ENCODE results near the gene MTR.
A peak's percentile ranks its signal among the peaks of the same experiment; 100 is the strongest.
"Not testable (repeated sequence)": the region's sequence is repeated elsewhere in the genome, so short reads cannot be mapped to it uniquely, and the experiment has no call there.

The MTR gene

GRCh38 chr1:236896716-236897115 is 101.6 kb downstream of the MTR start:
- DNase-seq: no peak

- DNase-seq: peak in 1 of 51 donors; percentile 11
Observed at GRCh38 chr1:236904892-236905741, 110.0 kb downstream of the MTR start.

- no peak for DNase-seq
Observed at GRCh38 chr1:236907205-236907604, 112.1 kb downstream of the MTR start.

GRCh38 chr1:236908669-236909068 is 113.6 kb downstream of the MTR start:
- DNase-seq: no peak

- DNase-seq: not testable (repeated sequence)
Observed at GRCh38 chr1:236911047-236911446, 116.0 kb downstream of the MTR start.

GRCh38 chr1:236913371-236914037 is 118.4 kb downstream of the MTR start:
- no peak for DNase-seq

- no peak for DNase-seq
Observed at GRCh38 chr1:236914375-236914774, 119.3 kb downstream of the MTR start.

- no peak for DNase-seq
Observed at GRCh38 chr1:236916131-236916800, 121.2 kb downstream of the MTR start.

- no peak for DNase-seq
Observed at GRCh38 chr1:236917448-236917847, 122.4 kb downstream of the MTR start.

GRCh38 chr1:236920286-236920894 is 125.3 kb downstream of the MTR start:
- no peak for DNase-seq

GRCh38 chr1:236921610-236922009 is 126.5 kb downstream of the MTR start:
- no peak for DNase-seq

- no peak for DNase-seq
Observed at GRCh38 chr1:236922190-236922589, 127.1 kb downstream of the MTR start.

- DNase-seq: no peak
Observed at GRCh38 chr1:236925386-236925785, 130.3 kb downstream of the MTR start.

GRCh38 chr1:236930503-236930902 is 135.4 kb downstream of the MTR start:
- DNase-seq: no peak

- peak in 2 of 51 donors; percentile 3 to 48 for DNase-seq
Observed at GRCh38 chr1:236938760-236939159, 143.7 kb downstream of the MTR start.

- DNase-seq: no peak
Observed at GRCh38 chr1:236942431-236942830, 147.3 kb downstream of the MTR start.

GRCh38 chr1:236944556-236944955 is 149.5 kb downstream of the MTR start:
- no peak for DNase-seq

GRCh38 chr1:236945002-236945401 is 149.9 kb downstream of the MTR start:
- no peak for DNase-seq

GRCh38 chr1:236947794-236948193 is 152.7 kb downstream of the MTR start:
- DNase-seq: no peak

GRCh38 chr1:236948381-236948780 is 153.3 kb downstream of the MTR start:
- DNase-seq: no peak

GRCh38 chr1:236948996-236949395 is 153.9 kb downstream of the MTR start:
- no peak for DNase-seq

- DNase-seq: no peak
Observed at GRCh38 chr1:236950365-236950764, 155.3 kb downstream of the MTR start.

Data from hypothalamus (tissue), 51 donors.